ENCODE data around the gene MLN.

DNA sequence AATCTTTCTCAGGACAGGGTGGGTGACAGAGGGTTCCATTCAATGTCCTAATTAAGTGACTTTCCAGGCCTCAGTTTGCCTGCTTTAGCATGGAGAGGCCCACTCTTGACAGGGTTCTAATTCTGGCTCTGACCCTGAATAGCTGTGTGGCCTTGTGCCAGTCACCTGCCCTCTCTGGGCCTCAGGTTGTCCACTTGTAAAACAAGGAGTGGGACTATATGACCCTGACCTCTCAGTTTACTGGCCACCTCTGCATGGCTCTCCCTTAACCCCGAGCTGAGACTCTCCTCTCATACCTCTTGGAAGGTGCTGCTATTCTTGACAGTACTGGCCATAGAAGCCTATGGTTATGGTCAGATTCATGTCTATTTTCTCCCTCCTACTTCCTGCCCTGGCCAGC, 44.1 kb upstream of the MLN start:
- TF ChIP-seq, protein P1, sequence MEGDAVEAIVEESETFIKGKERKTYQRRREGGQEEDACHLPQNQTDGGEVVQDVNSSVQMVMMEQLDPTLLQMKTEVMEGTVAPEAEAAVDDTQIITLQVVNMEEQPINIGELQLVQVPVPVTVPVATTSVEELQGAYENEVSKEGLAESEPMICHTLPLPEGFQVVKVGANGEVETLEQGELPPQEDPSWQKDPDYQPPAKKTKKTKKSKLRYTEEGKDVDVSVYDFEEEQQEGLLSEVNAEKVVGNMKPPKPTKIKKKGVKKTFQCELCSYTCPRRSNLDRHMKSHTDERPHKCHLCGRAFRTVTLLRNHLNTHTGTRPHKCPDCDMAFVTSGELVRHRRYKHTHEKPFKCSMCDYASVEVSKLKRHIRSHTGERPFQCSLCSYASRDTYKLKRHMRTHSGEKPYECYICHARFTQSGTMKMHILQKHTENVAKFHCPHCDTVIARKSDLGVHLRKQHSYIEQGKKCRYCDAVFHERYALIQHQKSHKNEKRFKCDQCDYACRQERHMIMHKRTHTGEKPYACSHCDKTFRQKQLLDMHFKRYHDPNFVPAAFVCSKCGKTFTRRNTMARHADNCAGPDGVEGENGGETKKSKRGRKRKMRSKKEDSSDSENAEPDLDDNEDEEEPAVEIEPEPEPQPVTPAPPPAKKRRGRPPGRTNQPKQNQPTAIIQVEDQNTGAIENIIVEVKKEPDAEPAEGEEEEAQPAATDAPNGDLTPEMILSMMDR (IDR thresholded peaks at IDR 0.05): no peak
- TF ChIP-seq POLR2A (IDR thresholded peaks at IDR 0.05): no peak

All from transverse colon (tissue), 3 donors.